ENCODE data around the gene C20orf141.

DNA sequence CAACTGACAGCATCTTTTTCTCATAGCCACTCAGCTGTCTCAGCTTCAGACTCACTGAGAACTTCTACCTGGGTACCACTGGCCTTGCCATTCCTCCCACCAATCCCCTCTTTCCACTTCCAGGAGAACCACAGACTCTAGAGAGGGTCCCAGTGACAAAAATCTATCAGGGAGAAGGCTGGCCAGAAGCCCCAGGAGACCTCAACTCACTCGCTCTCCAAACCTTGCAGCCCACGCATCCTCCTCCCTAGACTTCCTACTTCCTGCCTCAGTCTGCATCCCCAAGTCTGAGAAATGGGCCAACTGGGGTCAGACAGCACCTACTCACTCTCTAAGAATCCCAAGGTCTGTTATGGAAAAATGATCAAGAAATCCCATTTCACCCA is 2.5 kb downstream of the C20orf141 start:
- TF ChIP-seq, protein P1, sequence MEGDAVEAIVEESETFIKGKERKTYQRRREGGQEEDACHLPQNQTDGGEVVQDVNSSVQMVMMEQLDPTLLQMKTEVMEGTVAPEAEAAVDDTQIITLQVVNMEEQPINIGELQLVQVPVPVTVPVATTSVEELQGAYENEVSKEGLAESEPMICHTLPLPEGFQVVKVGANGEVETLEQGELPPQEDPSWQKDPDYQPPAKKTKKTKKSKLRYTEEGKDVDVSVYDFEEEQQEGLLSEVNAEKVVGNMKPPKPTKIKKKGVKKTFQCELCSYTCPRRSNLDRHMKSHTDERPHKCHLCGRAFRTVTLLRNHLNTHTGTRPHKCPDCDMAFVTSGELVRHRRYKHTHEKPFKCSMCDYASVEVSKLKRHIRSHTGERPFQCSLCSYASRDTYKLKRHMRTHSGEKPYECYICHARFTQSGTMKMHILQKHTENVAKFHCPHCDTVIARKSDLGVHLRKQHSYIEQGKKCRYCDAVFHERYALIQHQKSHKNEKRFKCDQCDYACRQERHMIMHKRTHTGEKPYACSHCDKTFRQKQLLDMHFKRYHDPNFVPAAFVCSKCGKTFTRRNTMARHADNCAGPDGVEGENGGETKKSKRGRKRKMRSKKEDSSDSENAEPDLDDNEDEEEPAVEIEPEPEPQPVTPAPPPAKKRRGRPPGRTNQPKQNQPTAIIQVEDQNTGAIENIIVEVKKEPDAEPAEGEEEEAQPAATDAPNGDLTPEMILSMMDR (conservative IDR thresholded peaks at IDR 0.05; ENCODE audit: low read length) = no peak
- TF ChIP-seq EZH2phosphoT487 (IDR thresholded peaks at IDR 0.05; ENCODE audit: borderline replicate concordance) = no peak
